ENCODE results near the gene CYP2R1. TPM values are rescaled to one million over a fixed set of nuclear protein-coding genes. Genes with fewer than 3 reads are reported as not detected.

The CYP2R1 gene
- total RNA-seq, 1 experiment from 2014 or later = 33.0 TPM

- no peak for TF ChIP-seq CTCF (IDR thresholded peaks at IDR 0.05; ENCODE audit: insufficient read depth in 1 of 2, low read depth in 1 of 2, low read length in 1 of 2, severe bottlenecking in 1 of 2, unreplicated experiment in 1 of 2)
- H3K36me3 ChIP-seq (ENCODE audit: control insufficient read depth, insufficient read depth, low read length) = no peaks in the 10 kb centered on the region
- H3K36me3 Mint-ChIP-seq (ENCODE audit: insufficient read depth, unreplicated experiment) = no peaks in the 10 kb centered on the region
- H3K9me3 ChIP-seq = no peaks in the 10 kb centered on the region
- CTCF ChIA-PET = no interaction called here
- BruUV-seq (replicated peaks) = no TSS peak
- H3K4me3 Mint-ChIP-seq (ENCODE audit: unreplicated experiment) = no peak overlapping the region
- H3K27me3 ChIP-seq (replicated peaks; ENCODE audit: control insufficient read depth, insufficient read depth, low read length) = no peaks in the 10 kb centered on the region
- no peaks in the 10 kb centered on the region for H3K4me1 Mint-ChIP-seq (ENCODE audit: low read depth, unreplicated experiment)
- no peaks in the 10 kb centered on the region for H3K9me3 Mint-ChIP-seq (ENCODE audit: unreplicated experiment)
- no peaks in the 10 kb centered on the region for H3K27me3 Mint-ChIP-seq (ENCODE audit: insufficient read depth, unreplicated experiment)
- H3K4me3 ChIP-seq (ENCODE audit: low read depth, low read length) = no peak overlapping the region
- DNase-seq = no peak
- POLR2A ChIA-PET = no interaction called here
- H3K27ac Mint-ChIP-seq (ENCODE audit: unreplicated experiment) = no peak overlapping the region
- intact Hi-C loops (cut with micrococcal nuclease; ENCODE audit: unreplicated experiment) = no loop called here
- H3K4me1 ChIP-seq = no peaks in the 10 kb centered on the region
Measured at GRCh38 chr11:14835496-14836492, 56.2 kb downstream of the CYP2R1 start.

Other genes with a start within 250 kb of the CYP2R1 start
- gene PDE3B, start 248.4 kb downstream of the CYP2R1 start, total RNA-seq (2022) = 20.6 and 21.8 TPM in 2 replicates
- gene CALCA, start 80.1 kb upstream of the CYP2R1 start, total RNA-seq (2022) = not detected in 2 replicates
- not detected in 2 replicates for gene CALCB, start 181.4 kb upstream of the CYP2R1 start, total RNA-seq (2022)
- gene INSC, start 222.7 kb upstream of the CYP2R1 start, total RNA-seq (2022) = not detected in 2 replicates